Gastroesophageal sphincter (tissue), 4 donors: ENCODE results near the gene FAM237B. TPM values are rescaled to one million over a fixed set of nuclear protein-coding genes. Genes with fewer than 3 reads are reported as not detected.

Source experiments
- ATAC-seq: fragments of 150-250 bp; one replicate; pipeline ENCODE4 v1.9.1; 2016; ENCODE audit warnings: mild to moderate bottlenecking, moderate library complexity
- H3K27ac ChIP-seq, 4 donors: fragments of 200-600 bp; sonication (generic) in 3 of 4; 1 replicate in 3 of 4; 2 replicates in 1 of 4; pipeline ENCODE4 v1.5.1; 2016 to 2019
- H3K27me3 ChIP-seq: fragments of 200-600 bp; sonication (generic); one replicate; pipeline ENCODE4 v1.5.1; 2019
- H3K36me3 ChIP-seq, 2 donors: fragments of 200-600 bp; sonication (generic); one replicate each; pipeline ENCODE4 v1.5.1; 2019; ENCODE audit warnings: control low read depth in 1 of 2
- H3K4me1 ChIP-seq, 3 donors: fragments of 200-600 bp; sonication (generic); 1 replicate in 2 of 3; 2 replicates in 1 of 3; pipeline ENCODE4 v1.5.1; 2016 to 2019; ENCODE audit warnings: control low read depth in 2 of 3
- H3K4me3 ChIP-seq, 2 donors: fragments of 200-600 bp; sonication (generic); one replicate each; pipeline ENCODE4 v1.5.1; 2019; ENCODE audit warnings: mild to moderate bottlenecking in 1 of 2, moderate library complexity in 1 of 2
- H3K9me3 ChIP-seq, 3 donors: fragments of 200-600 bp; sonication (generic); one replicate each; pipeline ENCODE4 v1.5.1; 2017 to 2019; ENCODE audit warnings: control low read depth in 2 of 3
- CTCF ChIP-seq, 4 experiments: fragments of 200-600 bp in 2 of 4; fragments of 450-650 bp in 2 of 4; sonication (generic) in 1 of 4; IDR thresholded peaks; one replicate each; pipeline ENCODE4 v1.5.1; 2017 to 2019; ENCODE audit warnings: antibody characterized with exemption in 4 of 4, mild to moderate bottlenecking in 2 of 4, moderate library complexity in 2 of 4
- EP300 ChIP-seq: sonication (generic); formaldehyde crosslinking; IDR thresholded peaks from one replicate; pipeline ENCODE4 v1.6.1; 2017; ENCODE audit warnings: antibody characterized with exemption, mild to moderate bottlenecking
- POLR2A ChIP-seq, 2 donors: fragments of 450-650 bp; IDR thresholded peaks; one replicate each; pipeline ENCODE4 v1.6.1; 2017; ENCODE audit warnings: antibody characterized with exemption in 2 of 2, mild to moderate bottlenecking in 2 of 2, moderate library complexity in 1 of 2
- POLR2AphosphoS5 ChIP-seq: sonication (generic); formaldehyde crosslinking; IDR thresholded peaks from one replicate; pipeline ENCODE4 v1.6.1; 2017; ENCODE audit warnings: antibody characterized with exemption
- WGBS, 2 donors: methylation state at CpG; one replicate each; pipeline ENCODE4 v1.1.5; 2018; ENCODE audit warnings: low coverage in 1 of 2; 5-methylcytosine and 5-hydroxymethylcytosine counted together
- total RNA-seq, 4 donors: library from RNA; depleted of rRNA; stranded (reverse); fragments of >200 nt; gene quantifications; one replicate each; pipeline ENCODE4 v1.1.0, GENCODE V29; 2016

Gene FAM237B
- total RNA-seq, 4 donors from 2014 or later, result not detected

- Histone ChIP-seq H3K27me3 (no peaks in the 10 kb centered on the region), H3K9me3 (no peaks in the 10 kb centered on the region), H3K27ac (no peak overlapping the region), H3K4me3 (no peak overlapping the region), H3K4me1 (no peaks in the 10 kb centered on the region), H3K36me3 (no peaks in the 10 kb centered on the region)
- TF ChIP-seq POLR2A (IDR thresholded peaks at IDR 0.05), result no peak
- no peak for TF ChIP-seq EP300
- TF ChIP-seq POLR2AphosphoS5, result no peak
- no peak for TF ChIP-seq CTCF (IDR thresholded peaks at IDR 0.05)
- ATAC-seq, result no peak
- WGBS, 2 donors, result 96 to 97% methylated on average over 2 of the region's 2 CpGs
These were observed 48.9 kb downstream of the FAM237B start for GRCh38 chr7:90272242-90272641.

- H3K9me3 ChIP-seq, result no peaks in the 10 kb centered on the region
- no peaks in the 10 kb centered on the region for H3K27me3 ChIP-seq
- no peaks in the 10 kb centered on the region for H3K36me3 ChIP-seq
- H3K27ac ChIP-seq, result no peak overlapping the region
- H3K4me1 ChIP-seq, result no peaks in the 10 kb centered on the region
- TF ChIP-seq EP300, result no peak
- TF ChIP-seq CTCF (IDR thresholded peaks at IDR 0.05), result no peak
- no peak overlapping the region for H3K4me3 ChIP-seq
- ATAC-seq, result peak; percentile 52
- WGBS, 2 donors, result 49 to 71% methylated on average over 2 of the region's 2 CpGs
These were observed 49.4 kb downstream of the FAM237B start for GRCh38 chr7:90271753-90272152.

GRCh38 chr7:90270431-90271178 is 50.5 kb downstream of the FAM237B start:
- no peaks in the 10 kb centered on the region for H3K4me1 ChIP-seq
- H3K27me3 ChIP-seq, result no peaks in the 10 kb centered on the region
- H3K36me3 ChIP-seq, result no peaks in the 10 kb centered on the region
- TF ChIP-seq POLR2AphosphoS5 (no peak), EP300 (no peak), CTCF (IDR thresholded peaks at IDR 0.05) (no peak), POLR2A (IDR thresholded peaks at IDR 0.05) (no peak)
- H3K4me3 ChIP-seq, result no peak overlapping the region
- no peak overlapping the region for H3K27ac ChIP-seq
- no peaks in the 10 kb centered on the region for H3K9me3 ChIP-seq
- ATAC-seq, result no peak
- 94 to 96% methylated on average over 2 of the region's 2 CpGs for WGBS, 2 donors

- H3K4me3 ChIP-seq, result no peak overlapping the region
- H3K27ac ChIP-seq, result no peak overlapping the region
- TF ChIP-seq EP300, result no peak
- TF ChIP-seq CTCF (IDR thresholded peaks at IDR 0.05), result no peak
- TF ChIP-seq POLR2A (IDR thresholded peaks at IDR 0.05), result no peak
- TF ChIP-seq POLR2AphosphoS5, result no peak
- no peak for ATAC-seq
- H3K4me1 ChIP-seq, result no peaks in the 10 kb centered on the region
- H3K27me3 ChIP-seq, result no peaks in the 10 kb centered on the region
- H3K9me3 ChIP-seq, result no peaks in the 10 kb centered on the region
- WGBS, 2 donors, result 67 to 100% methylated on average over 1 of the region's 1 CpG
- H3K36me3 ChIP-seq, result no peaks in the 10 kb centered on the region
These were observed 51.9 kb downstream of the FAM237B start for GRCh38 chr7:90269163-90269562.

- Histone ChIP-seq H3K27ac (peak overlapping the region in 2 of 4 donors; percentile 46 to 48), H3K36me3 (no peaks in the 10 kb centered on the region)
- WGBS, 2 donors, result 40 to 91% methylated on average over 3 to 4 of the region's 5 CpGs
These were observed 53.7 kb downstream of the FAM237B start for GRCh38 chr7:90267263-90267858.

More at GRCh38 chr7:90267263-90267858, 53.7 kb downstream of the FAM237B start:
- no peak overlapping the region for H3K4me3 ChIP-seq
- H3K9me3 ChIP-seq, result no peaks in the 10 kb centered on the region
- peak; percentile 24 for ATAC-seq
- no peaks in the 10 kb centered on the region for H3K4me1 ChIP-seq
- no peak for TF ChIP-seq CTCF (IDR thresholded peaks at IDR 0.05)
- TF ChIP-seq EP300, result no peak
- TF ChIP-seq POLR2AphosphoS5, result no peak
- no peak for TF ChIP-seq POLR2A (IDR thresholded peaks at IDR 0.05)
- H3K27me3 ChIP-seq, result no peaks in the 10 kb centered on the region
